Heart right ventricle (tissue), 16 donors: ENCODE measurements around the gene TICRR. TPM values are rescaled to one million over a fixed set of nuclear protein-coding genes. Genes with fewer than 3 reads are reported as not detected.

ENCODE experiments used
- ATAC-seq, 8 donors: fragments of 200-7000 bp; cut with Tn5 transposase; one replicate each; pipeline ENCODE4 v1.9.1; 2020; ENCODE audit warnings: mild to moderate bottlenecking in 8 of 8, moderate library complexity in 8 of 8, moderate number of reproducible peaks in 1 of 8
- DNase-seq, 2 donors: peaks; one replicate each; pipeline ENCODE4 v3.0.0-alpha.2; 2020
- H3K27ac ChIP-seq, 10 donors: fragments of 200-600 bp; sonication (generic) in 2 of 10; one replicate each; pipeline versions ENCODE4 v1.5.0 to v1.8.0; 2020 to 2022; ENCODE audit warnings: mild to moderate bottlenecking in 3 of 10
- H3K27me3 ChIP-seq, 7 donors: fragments of 200-600 bp; one replicate each; pipeline ENCODE4 v1.8.0; 2021 to 2022; ENCODE audit warnings: mild to moderate bottlenecking in 2 of 7
- H3K36me3 ChIP-seq, 9 donors: fragments of 200-600 bp; sonication (generic) in 1 of 9; one replicate each; pipeline versions ENCODE4 v1.5.0 to v1.8.0; 2020 to 2022; ENCODE audit warnings: mild to moderate bottlenecking in 2 of 9
- H3K4me1 ChIP-seq, 9 donors: fragments of 200-600 bp; sonication (generic) in 1 of 9; one replicate each; pipeline versions ENCODE4 v1.5.0 to v1.8.0; 2020 to 2022; ENCODE audit warnings: mild to moderate bottlenecking in 4 of 9
- H3K4me3 ChIP-seq, 10 donors: fragments of 200-600 bp; sonication (generic) in 2 of 10; one replicate each; pipeline versions ENCODE4 v1.5.0 to v1.8.0; 2020 to 2022; ENCODE audit warnings: mild to moderate bottlenecking in 7 of 10, moderate library complexity in 2 of 10
- H3K9me3 ChIP-seq, 11 donors: fragments of 200-600 bp in 10 of 11; sonication (generic) in 2 of 11; one replicate each; pipeline versions ENCODE4 v1.5.0 to v1.8.0; 2013 to 2022; ENCODE audit warnings: mild to moderate bottlenecking in 2 of 11, control low read depth in 1 of 11, moderate library complexity in 1 of 11
- CTCF ChIP-seq, 9 donors: fragments of 200-600 bp; sonication (generic) in 2 of 9; IDR thresholded peaks; one replicate each; pipeline versions ENCODE4 v1.5.0 to v1.8.0; 2021 to 2022; ENCODE audit warnings: antibody characterized with exemption in 9 of 9, mild to moderate bottlenecking in 5 of 9, moderate library complexity in 1 of 9
- WGBS, 2 donors: extraction: QIAGEN DNeasy Blood & Tissue Kit; methylation state at CpG; one replicate each; pipeline ENCODE4 v1.1.7; 2013; ENCODE audit warnings: inconsistent platforms in 1 of 2; 5-methylcytosine and 5-hydroxymethylcytosine counted together
- intact Hi-C, 10 donors: fragments of 100-400 bp; cut with DNase I; formaldehyde crosslinking; loops; one replicate each; pipeline versions ENCODE4 v1.11.1 to v1.14.2; 2022
- polyA plus RNA-seq, 2 donors: library from polyadenylated mRNA; stranded (reverse); fragments of 200-250 nt; gene quantifications; one replicate each; pipeline ENCODE4 v1.2.3, GENCODE V29; 2013
- total RNA-seq, 10 donors: library from RNA; stranded (reverse); fragmentation: NEBNext Ultra II Directional in 3 of 10; extraction: Animal tissue kit (Norgen Biotek cat#: 25700) in 3 of 10; gene quantifications; one replicate each; pipeline versions ENCODE4 v1.2.1 to v1.2.4, GENCODE V29; 2021 to 2023
- donor health status: Arrhythmogenic right ventricular cardiomyopathy.
- donor health status: ischemic (EF 13 %, LVEDD 7.1; RV severe dilation, severe dysfunction).
- donor health status: healthy with polysubstance abuse.
- donor health status: DM: no; HTN: yes; CAD: no.
- donor health status: DM: no; HTN: no; CAD: no.
- donor health status: ischemic (EF 25% LVEDD 6.9; RV normal size, moderate dysfunction).
- donor health status: ischemic (EF 25% LVEDD 5.7; RV mildly dilated, moderate dysfunction).
- donor health status: healthy.
- donor health status: DM: yes; HTN: yes; CAD: no.
- donor health status: Ischemic cardiomyopathy.
- donor health status: ischemic (EF 35%, LVEDD 5.7; RV mildly dilated, moderate dysfunction).
- donor health status: nonischemic (EF 11% LVEDD 7.7; RV severe dilation, severe dysfunction).
- donor health status: DM: yes; HTN: yes; CAD: no.
- donor health status: PGD.
- donor health status: ischemic (EF 29% LVEDD 5.4; RV normal size, mild dysfunction).
- donor health status: nonischemic (EF 23%, LVEDD 6.1; RV moderate dilation, normal function).

Gene TICRR
- total and polyA plus RNA-seq, 12 donors: under 0.01 to 0.93 (median 0.05) TPM; not detected in 6

GRCh38 chr15:89628806-89629715 lies 53.8 kb downstream of the TICRR start:
- DNase-seq (no peak), ATAC-seq (no peak)
- no peak overlapping the region for H3K27ac ChIP-seq
- 93 to 95% methylated on average over 27 to 30 of the region's 30 CpGs for WGBS, 2 donors
- H3K9me3 ChIP-seq: peaks cover 0 to 6% (median 0%) of the 10 kb centered on the region in 11 donors
- intact Hi-C loops: no loop called here
- H3K27me3 ChIP-seq: no peaks in the 10 kb centered on the region
- no peak for TF ChIP-seq CTCF (IDR thresholded peaks at IDR 0.05)
- peaks cover 0 to 92% (median 19%) of the 10 kb centered on the region in 9 donors for H3K36me3 ChIP-seq
- no peak overlapping the region for H3K4me3 ChIP-seq
- H3K4me1 ChIP-seq: no peaks in the 10 kb centered on the region

- ATAC-seq (no peak), DNase-seq (no peak)
- peaks cover 0 to 84% (median 19%) of the 10 kb centered on the region in 9 donors for H3K36me3 ChIP-seq
- intact Hi-C loops: no loop called here
- H3K9me3 ChIP-seq: peaks cover 0 to 6% (median 0%) of the 10 kb centered on the region in 11 donors
- 96 to 97% methylated on average over 5 of the region's 5 CpGs for WGBS, 2 donors
- no peaks in the 10 kb centered on the region for H3K4me1 ChIP-seq
- no peak for TF ChIP-seq CTCF (IDR thresholded peaks at IDR 0.05)
- H3K27me3 ChIP-seq: no peaks in the 10 kb centered on the region
- no peak overlapping the region for H3K4me3 ChIP-seq
- H3K27ac ChIP-seq: no peak overlapping the region
These were observed 54.6 kb downstream of the TICRR start for GRCh38 chr15:89629829-89630228.

GRCh38 chr15:89630260-89630659 lies 55.0 kb downstream of the TICRR start:
- Histone ChIP-seq H3K4me3 (no peak overlapping the region), H3K36me3 (peaks cover 0 to 80% (median 19%) of the 10 kb centered on the region in 9 donors), H3K27ac (no peak overlapping the region), H3K9me3 (peaks cover 0 to 6% (median 0%) of the 10 kb centered on the region in 11 donors), H3K4me1 (no peaks in the 10 kb centered on the region), H3K27me3 (no peaks in the 10 kb centered on the region)
- DNase-seq: no peak
- 94 to 95% methylated on average over 14 of the region's 14 CpGs for WGBS, 2 donors
- no peak for TF ChIP-seq CTCF (IDR thresholded peaks at IDR 0.05)
- intact Hi-C loops: no loop called here
- no peak for ATAC-seq

- ATAC-seq (no peak), DNase-seq (no peak)
- WGBS, 2 donors: 93 to 94% methylated on average over 30 of the region's 30 CpGs
- Histone ChIP-seq H3K27me3 (no peaks in the 10 kb centered on the region), H3K27ac (no peak overlapping the region), H3K4me3 (no peak overlapping the region), H3K9me3 (peaks cover 0 to 6% (median 0%) of the 10 kb centered on the region in 11 donors), H3K4me1 (no peaks in the 10 kb centered on the region), H3K36me3 (peaks cover 0 to 70% (median 19%) of the 10 kb centered on the region in 9 donors)
- intact Hi-C loops: no loop called here
- TF ChIP-seq CTCF (IDR thresholded peaks at IDR 0.05): no peak
These were observed 56.0 kb downstream of the TICRR start for GRCh38 chr15:89630974-89631901.
